ENCODE data around the gene ADPRH. TPM values are rescaled to one million over a fixed set of nuclear protein-coding genes. Genes with fewer than 3 reads are reported as not detected.

ADPRH gene
- total RNA-seq, 1 donor, result 7.2 TPM

DNA sequence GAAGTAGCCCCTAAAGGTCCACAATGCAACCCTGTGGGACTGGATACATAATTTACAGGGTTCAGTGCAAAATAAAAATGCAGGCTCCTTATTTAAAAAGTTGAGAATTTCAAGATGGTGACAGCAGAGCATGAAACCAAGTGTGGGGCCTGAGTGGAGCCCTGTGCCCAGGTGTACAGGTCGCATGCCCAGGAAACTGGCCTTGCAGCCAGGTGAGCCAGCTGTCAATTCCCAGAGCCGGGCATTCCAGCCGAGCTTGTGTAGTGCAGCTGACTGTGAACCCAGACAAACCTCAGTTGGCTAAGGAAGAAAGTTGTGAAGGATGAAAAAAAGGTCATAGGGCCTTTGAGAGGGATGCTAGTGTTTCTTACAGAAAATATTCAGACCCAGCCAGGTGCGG lies 53.5 kb downstream of the ADPRH start:
- Histone ChIP-seq H2AFZ (ENCODE audit: low read length) (no peak overlapping the region), H3K27ac (ENCODE audit: low read depth, low read length) (no peak overlapping the region), H3K4me1 (ENCODE audit: insufficient read depth, low read length) (peaks cover 53% of the 10 kb centered on the region), H3K36me3 (ENCODE audit: insufficient read depth, low read length) (no peaks in the 10 kb centered on the region), H3K9me3 (ENCODE audit: low read depth, low read length) (no peaks in the 10 kb centered on the region), H3K27me3 (ENCODE audit: insufficient read depth, low read length) (no peaks in the 10 kb centered on the region), H3K79me2 (ENCODE audit: insufficient read depth, low read length) (no peaks in the 10 kb centered on the region), H3K4me2 (ENCODE audit: insufficient read depth, low read length) (no peak overlapping the region), H3K4me3 (ENCODE audit: insufficient read depth, low read length) (no peak overlapping the region), H4K20me1 (ENCODE audit: insufficient read depth, low read length) (no peaks in the 10 kb centered on the region)
- no peak for DNase-seq (ENCODE audit: insufficient read length, low spot score, missing footprints)
- TF ChIP-seq CTCF (IDR thresholded peaks at IDR 0.05; ENCODE audit: extremely low read depth, low read depth, low read length), result no peak

- no peaks in the 10 kb centered on the region for H3K9me3 ChIP-seq (ENCODE audit: low read depth, low read length)
- DNase-seq (ENCODE audit: insufficient read length, low spot score, missing footprints), result no peak
- H3K36me3 ChIP-seq (ENCODE audit: insufficient read depth, low read length), result no peaks in the 10 kb centered on the region
- H3K4me3 ChIP-seq (ENCODE audit: insufficient read depth, low read length), result no peak overlapping the region
- TF ChIP-seq CTCF (IDR thresholded peaks at IDR 0.05; ENCODE audit: extremely low read depth, low read depth, low read length), result no peak
- H4K20me1 ChIP-seq (ENCODE audit: insufficient read depth, low read length), result no peaks in the 10 kb centered on the region
- no peak overlapping the region for H2AFZ ChIP-seq (ENCODE audit: low read length)
- H3K27ac ChIP-seq (ENCODE audit: low read depth, low read length), result peak overlapping the region; percentile 98
- H3K4me1 ChIP-seq (ENCODE audit: insufficient read depth, low read length), result peaks cover 42% of the 10 kb centered on the region
- H3K27me3 ChIP-seq (ENCODE audit: insufficient read depth, low read length), result no peaks in the 10 kb centered on the region
- no peak overlapping the region for H3K4me2 ChIP-seq (ENCODE audit: insufficient read depth, low read length)
- no peaks in the 10 kb centered on the region for H3K79me2 ChIP-seq (ENCODE audit: insufficient read depth, low read length)
These were observed 56.4 kb downstream of the ADPRH start for GRCh38 chr3:119635719-119636118.

DNA sequence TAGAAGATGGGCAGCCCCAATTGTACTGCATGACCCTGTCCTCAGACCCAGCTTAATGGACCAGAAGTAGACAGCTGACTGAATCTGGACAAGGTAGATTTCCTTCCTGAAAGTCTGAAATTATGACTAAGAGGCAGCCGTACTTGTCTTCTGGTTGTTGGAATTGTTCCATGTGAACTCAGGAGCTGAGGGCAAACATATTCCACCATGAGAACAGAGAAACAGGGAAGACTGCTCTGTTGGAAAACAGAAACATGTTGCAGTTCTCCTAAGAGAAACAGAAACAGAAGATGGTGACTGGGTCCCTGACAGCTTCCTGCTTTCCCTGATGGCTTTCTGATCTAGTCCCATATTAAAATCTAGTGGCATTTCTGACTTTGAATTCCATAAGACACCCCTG lies 57.0 kb downstream of the ADPRH start:
- Histone ChIP-seq H4K20me1 (ENCODE audit: insufficient read depth, low read length) (no peaks in the 10 kb centered on the region), H3K4me3 (ENCODE audit: insufficient read depth, low read length) (no peak overlapping the region), H2AFZ (ENCODE audit: low read length) (peak overlapping the region; percentile 81), H3K27me3 (ENCODE audit: insufficient read depth, low read length) (no peaks in the 10 kb centered on the region), H3K4me1 (ENCODE audit: insufficient read depth, low read length) (peaks cover 37% of the 10 kb centered on the region), H3K9me3 (ENCODE audit: low read depth, low read length) (no peaks in the 10 kb centered on the region), H3K27ac (ENCODE audit: low read depth, low read length) (peak overlapping the region; percentile 98), H3K4me2 (ENCODE audit: insufficient read depth, low read length) (no peak overlapping the region), H3K79me2 (ENCODE audit: insufficient read depth, low read length) (no peaks in the 10 kb centered on the region), H3K36me3 (ENCODE audit: insufficient read depth, low read length) (no peaks in the 10 kb centered on the region)
- DNase-seq (ENCODE audit: insufficient read length, low spot score, missing footprints), result no peak
- TF ChIP-seq CTCF (IDR thresholded peaks at IDR 0.05; ENCODE audit: extremely low read depth, low read depth, low read length), result no peak

DNA sequence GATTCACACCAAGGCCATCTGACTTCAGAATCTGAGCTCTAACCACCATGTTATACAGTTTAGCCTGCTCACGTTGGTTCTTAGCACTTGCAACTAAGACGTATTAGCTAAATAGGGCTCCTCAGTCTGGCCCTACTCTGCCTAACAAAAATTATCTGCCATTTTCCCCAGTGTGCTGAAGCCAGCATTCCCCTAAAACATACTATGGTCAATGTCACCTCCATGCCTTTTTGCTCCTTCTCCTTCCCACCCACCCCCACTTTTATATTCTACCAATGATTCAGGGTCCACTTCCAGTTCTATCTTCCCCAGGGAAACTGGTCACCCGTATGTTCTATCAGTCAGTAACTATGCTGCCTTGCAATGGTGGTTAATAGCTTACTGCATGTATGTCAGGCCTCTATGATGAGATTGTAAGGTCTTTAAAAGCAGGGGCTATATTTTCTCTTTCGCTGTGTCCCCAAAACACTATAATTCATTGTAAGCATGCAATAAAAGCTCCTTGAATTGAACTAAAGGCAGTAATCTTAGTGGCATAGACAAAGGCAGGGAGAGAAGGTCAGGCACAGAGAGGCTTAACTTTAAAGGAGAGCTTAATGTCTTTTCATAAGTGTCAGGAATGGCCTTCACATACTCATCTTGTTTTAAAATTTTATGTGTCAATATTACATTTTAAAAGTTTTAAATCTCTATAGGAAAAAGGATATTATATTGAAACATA lies 57.8 kb downstream of the ADPRH start:
- H3K4me2 ChIP-seq (ENCODE audit: insufficient read depth, low read length), result peak overlapping the region; percentile 49

More for the DNA sequence above, 57.8 kb downstream of the ADPRH start:
- H3K27ac ChIP-seq (ENCODE audit: low read depth, low read length), result peak overlapping the region; percentile 98
- no peaks in the 10 kb centered on the region for H4K20me1 ChIP-seq (ENCODE audit: insufficient read depth, low read length)
- H3K4me1 ChIP-seq (ENCODE audit: insufficient read depth, low read length), result peaks cover 34% of the 10 kb centered on the region
- H3K27me3 ChIP-seq (ENCODE audit: insufficient read depth, low read length), result no peaks in the 10 kb centered on the region
- no peaks in the 10 kb centered on the region for H3K79me2 ChIP-seq (ENCODE audit: insufficient read depth, low read length)
- DNase-seq (ENCODE audit: insufficient read length, low spot score, missing footprints), result peak; percentile 58
- H2AFZ ChIP-seq (ENCODE audit: low read length), result no peak overlapping the region
- no peak for TF ChIP-seq CTCF (IDR thresholded peaks at IDR 0.05; ENCODE audit: extremely low read depth, low read depth, low read length)
- H3K9me3 ChIP-seq (ENCODE audit: low read depth, low read length), result no peaks in the 10 kb centered on the region
- no peaks in the 10 kb centered on the region for H3K36me3 ChIP-seq (ENCODE audit: insufficient read depth, low read length)
- H3K4me3 ChIP-seq (ENCODE audit: insufficient read depth, low read length), result no peak overlapping the region
